Mesenchymal stem cell (in vitro differentiated cells and primary cell): Measurements from ENCODE around the gene CYP4F2.
"Not testable (repeated sequence)": the region's sequence is repeated elsewhere in the genome, so short reads cannot be mapped to it uniquely, and the experiment has no call there.

ENCODE experiments used
- DNase-seq: peaks from one replicate; pipeline ENCODE4 v3.0.0-alpha.2; 2013
- H2AFZ ChIP-seq: one replicate; pipeline ENCODE4 v1.6.1; 2013; ENCODE audit warnings: low read depth, mild to moderate bottlenecking, control low read depth, inconsistent platforms, low read length, moderate library complexity
- H2AK5ac ChIP-seq: 2 replicates; pipeline ENCODE4 v1.6.1; 2013; ENCODE audit warnings: low read length, moderate library complexity, mild to moderate bottlenecking, inconsistent platforms; ENCODE audit not compliant: severe bottlenecking
- H2BK120ac ChIP-seq: one replicate; pipeline ENCODE4 v1.6.1; 2013; ENCODE audit warnings: low read depth, mild to moderate bottlenecking, inconsistent platforms, low read length, moderate library complexity
- H2BK12ac ChIP-seq, 2 experiments: one replicate each; pipeline ENCODE4 v1.6.1; 2013; ENCODE audit warnings: inconsistent platforms in 2 of 2, low read length in 2 of 2, mild to moderate bottlenecking in 2 of 2, moderate library complexity in 2 of 2, control low read depth in 1 of 2
- H2BK15ac ChIP-seq: one replicate; pipeline ENCODE4 v1.6.1; 2013; ENCODE audit warnings: mild to moderate bottlenecking, low read depth, inconsistent platforms; ENCODE audit not compliant: poor library complexity, severe bottlenecking
- H2BK5ac ChIP-seq: 2 replicates; pipeline ENCODE4 v1.6.1; 2013; ENCODE audit warnings: low read depth, mild to moderate bottlenecking, low read length, control low read depth, inconsistent platforms; ENCODE audit not compliant: poor library complexity, severe bottlenecking
- H3K14ac ChIP-seq, 2 experiments: one replicate each; pipeline ENCODE4 v1.6.1; 2013; ENCODE audit warnings: inconsistent platforms in 2 of 2, low read length in 2 of 2, control low read depth in 1 of 2, mild to moderate bottlenecking in 1 of 2, moderate library complexity in 1 of 2
- H3K18ac ChIP-seq, 2 experiments: one replicate each; pipeline ENCODE4 v1.6.1; 2013; ENCODE audit warnings: inconsistent platforms in 2 of 2, low read length in 2 of 2, control low read depth in 1 of 2, low read depth in 1 of 2, mild to moderate bottlenecking in 1 of 2
- H3K23ac ChIP-seq, 2 experiments: one replicate each; pipeline ENCODE4 v1.6.1; 2013; ENCODE audit warnings: inconsistent platforms in 2 of 2, low read length in 2 of 2, mild to moderate bottlenecking in 2 of 2, moderate library complexity in 2 of 2, control low read depth in 1 of 2
- H3K27ac ChIP-seq: 2 replicates; pipeline ENCODE4 v1.5.1; 2013; ENCODE audit warnings: mild to moderate bottlenecking, moderate library complexity, low read length, control low read depth, inconsistent platforms; ENCODE audit not compliant: poor library complexity, severe bottlenecking
- H3K27me3 ChIP-seq, 2 experiments: 2 replicates each; pipeline versions ENCODE4 v1.6.1 to v1.7.0; 2013; ENCODE audit warnings: low read length in 2 of 2, mild to moderate bottlenecking in 2 of 2, moderate library complexity in 2 of 2, control low read depth in 1 of 2, inconsistent platforms in 1 of 2; ENCODE audit not compliant: control insufficient read depth in 1 of 2, insufficient read depth in 1 of 2
- H3K36me3 ChIP-seq, 2 experiments: 2 replicates each; pipeline versions ENCODE4 v1.6.1 to v1.7.0; 2013; ENCODE audit warnings: low read length in 2 of 2, control low read depth in 1 of 2, inconsistent platforms in 1 of 2, low read depth in 1 of 2, mild to moderate bottlenecking in 1 of 2; ENCODE audit not compliant: insufficient read depth in 2 of 2, control insufficient read depth in 1 of 2
- H3K4ac ChIP-seq, 2 experiments: one replicate each; pipeline ENCODE4 v1.6.1; 2013; ENCODE audit warnings: inconsistent platforms in 2 of 2, low read length in 2 of 2, mild to moderate bottlenecking in 2 of 2, moderate library complexity in 2 of 2, control low read depth in 1 of 2, low read depth in 1 of 2
- H3K4me1 ChIP-seq: 2 replicates; pipeline ENCODE4 v1.6.1; 2013; ENCODE audit warnings: low read depth, low read length, control low read depth; ENCODE audit not compliant: control insufficient read depth, insufficient read depth
- H3K4me2 ChIP-seq: 2 replicates; pipeline ENCODE4 v1.6.1; 2013; ENCODE audit warnings: low read length, mild to moderate bottlenecking, inconsistent platforms; ENCODE audit not compliant: poor library complexity, severe bottlenecking
- H3K4me3 ChIP-seq, 2 experiments: 2 replicates each; pipeline versions ENCODE4 v1.5.1 to v1.7.0; 2013; ENCODE audit warnings: low read length in 2 of 2, mild to moderate bottlenecking in 2 of 2, control low read depth in 1 of 2, low read depth in 1 of 2; ENCODE audit not compliant: insufficient read depth in 1 of 2
- H3K79me1 ChIP-seq: replicated peaks from 2 replicates; pipeline ENCODE4 v1.6.1; 2013; ENCODE audit warnings: mild to moderate bottlenecking, control low read depth, low read length, inconsistent platforms; ENCODE audit not compliant: poor library complexity, severe bottlenecking
- H3K9ac ChIP-seq: 2 replicates; pipeline ENCODE4 v1.7.0; 2013; ENCODE audit warnings: mild to moderate bottlenecking, low read length, moderate library complexity
- H3K9me3 ChIP-seq: 2 replicates; pipeline ENCODE4 v1.7.0; 2013; ENCODE audit warnings: mild to moderate bottlenecking, low read length; ENCODE audit not compliant: control insufficient read depth
- H4K8ac ChIP-seq: one replicate; pipeline ENCODE4 v1.6.1; 2013; ENCODE audit warnings: inconsistent platforms, mild to moderate bottlenecking, low read length, moderate library complexity
- H4K91ac ChIP-seq: one replicate; pipeline ENCODE4 v1.6.1; 2013; ENCODE audit warnings: mild to moderate bottlenecking, low read length, inconsistent platforms
- WGBS: methylation state at CpG from one replicate; pipeline ENCODE4 v1.1.7; 2013; ENCODE audit warnings: mixed read lengths; 5-methylcytosine and 5-hydroxymethylcytosine counted together

Gene CYP4F2

DNA sequence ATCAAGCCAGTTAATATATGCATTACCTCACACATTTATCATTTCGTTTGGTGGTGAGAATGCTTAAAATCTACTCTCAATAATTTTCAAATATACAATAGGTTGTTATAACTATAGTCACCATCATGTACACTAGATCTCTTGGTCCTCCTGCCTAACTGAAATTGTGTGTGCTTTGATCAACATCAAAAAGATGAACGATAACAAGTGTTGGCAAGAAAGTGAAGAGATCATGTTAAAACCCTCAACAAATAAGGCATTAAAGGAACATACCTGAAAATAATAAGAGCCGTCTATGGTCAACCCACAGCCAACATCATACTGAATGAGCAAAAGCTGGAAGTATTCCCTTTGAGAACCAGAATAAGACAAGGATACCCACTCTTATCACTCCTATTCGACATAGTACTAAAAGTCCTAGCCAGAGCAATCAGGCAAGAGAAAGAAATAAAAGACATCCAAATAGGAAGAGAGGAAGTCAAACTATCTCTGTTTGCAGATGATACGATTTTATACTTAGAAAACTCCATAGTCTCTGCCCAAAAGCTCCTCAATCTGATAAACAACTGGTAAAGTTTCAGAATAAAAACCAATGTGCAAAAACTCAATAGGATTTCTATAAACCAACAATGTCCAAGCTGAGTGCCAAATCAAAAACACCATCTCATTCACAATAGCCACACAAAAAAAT lies 54.5 kb downstream of the CYP4F2 start:
- Histone ChIP-seq H2AFZ (no peak overlapping the region), H3K9ac (no peak overlapping the region)
- WGBS: 61% methylated on average over 4 of the region's 5 CpGs

DNA sequence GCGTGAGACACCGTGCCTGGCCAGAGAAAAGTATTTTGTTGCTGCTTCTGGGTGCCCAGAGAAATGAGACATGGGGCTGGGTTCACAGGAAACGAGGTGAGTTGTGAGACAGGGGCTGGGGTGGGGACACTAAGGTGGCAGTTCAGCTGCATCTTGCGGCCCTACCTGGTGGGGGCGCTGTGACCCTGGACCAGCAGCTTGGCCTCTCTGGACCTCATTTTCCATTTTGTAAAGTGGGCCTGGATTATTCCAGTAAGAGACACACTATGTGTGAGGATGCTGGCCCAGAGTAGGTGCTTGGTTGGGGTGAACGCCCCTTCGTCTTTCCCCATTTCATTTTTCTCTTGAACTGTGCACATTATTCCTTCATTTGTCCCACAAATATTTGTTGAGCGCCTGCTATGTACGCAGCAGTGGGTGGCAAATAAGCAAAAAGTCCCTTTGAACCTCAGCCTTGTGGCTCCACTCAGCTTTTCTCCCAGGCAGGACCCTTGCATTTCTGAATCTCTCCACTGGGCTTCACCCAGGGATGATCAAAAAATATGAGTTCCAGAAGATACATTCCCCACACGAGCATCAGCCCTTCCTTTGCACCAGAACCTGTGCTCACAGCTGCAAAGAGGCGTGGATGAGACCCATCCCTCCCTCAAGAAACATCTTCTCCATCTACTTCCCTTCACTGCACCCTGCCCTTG lies 55.9 kb downstream of the CYP4F2 start:
- no peaks in the 10 kb centered on the region for H3K9me3 ChIP-seq
- H2AK5ac ChIP-seq: no peak overlapping the region
- 60% methylated on average over 11 of the region's 11 CpGs for WGBS
- H3K4me1 ChIP-seq: no peaks in the 10 kb centered on the region
- H2BK5ac ChIP-seq: no peak overlapping the region
- H3K9ac ChIP-seq: no peak overlapping the region
- H3K4ac ChIP-seq: no peak overlapping the region
- no peaks in the 10 kb centered on the region for H3K79me1 ChIP-seq
- H2BK15ac ChIP-seq: no peak overlapping the region
- no peak overlapping the region for H3K4me2 ChIP-seq
- no peak overlapping the region for H3K4me3 ChIP-seq
- no peak for DNase-seq
- H3K14ac ChIP-seq: no peak overlapping the region
- H2AFZ ChIP-seq: no peak overlapping the region
- no peak overlapping the region for H4K91ac ChIP-seq
- H3K27me3 ChIP-seq: peaks cover 0 to 12% of the 10 kb centered on the region in 2 experiments
- no peak overlapping the region for H4K8ac ChIP-seq
- no peak overlapping the region for H3K18ac ChIP-seq
- H3K23ac ChIP-seq: no peak overlapping the region
- no peak overlapping the region for H3K27ac ChIP-seq
- H3K36me3 ChIP-seq: no peaks in the 10 kb centered on the region
- H2BK12ac ChIP-seq: no peak overlapping the region
- no peak overlapping the region for H2BK120ac ChIP-seq

More for the DNA sequence above, 54.5 kb downstream of the CYP4F2 start:
- no peak overlapping the region for H2BK15ac ChIP-seq
- H3K9me3 ChIP-seq: no peaks in the 10 kb centered on the region
- no peak overlapping the region for H2BK120ac ChIP-seq
- no peaks in the 10 kb centered on the region for H3K36me3 ChIP-seq
- no peak overlapping the region for H3K18ac ChIP-seq
- no peak overlapping the region for H3K4me2 ChIP-seq
- no peak overlapping the region for H2AK5ac ChIP-seq
- H3K27ac ChIP-seq: no peak overlapping the region
- no peak overlapping the region for H3K4ac ChIP-seq
- no peaks in the 10 kb centered on the region for H3K4me1 ChIP-seq
- no peak overlapping the region for H3K4me3 ChIP-seq
- H2BK5ac ChIP-seq: no peak overlapping the region
- no peaks in the 10 kb centered on the region for H3K79me1 ChIP-seq
- H4K8ac ChIP-seq: no peak overlapping the region
- no peak for DNase-seq
- H3K14ac ChIP-seq: no peak overlapping the region
- H2BK12ac ChIP-seq: no peak overlapping the region
- no peak overlapping the region for H4K91ac ChIP-seq
- no peak overlapping the region for H3K23ac ChIP-seq
- peaks cover 0 to 12% of the 10 kb centered on the region in 2 experiments for H3K27me3 ChIP-seq

GRCh38 chr19:15840833-15841232 lies 57.0 kb downstream of the CYP4F2 start:
- H3K9ac ChIP-seq: no peak overlapping the region
- H3K36me3 ChIP-seq: no peaks in the 10 kb centered on the region
- WGBS: 33% methylated on average over 2 of the region's 2 CpGs
- H3K27me3 ChIP-seq: peaks cover 0 to 7% of the 10 kb centered on the region in 2 experiments
- no peak overlapping the region for H2BK12ac ChIP-seq
- no peak overlapping the region for H2AFZ ChIP-seq
- no peak overlapping the region for H3K4me2 ChIP-seq
- no peak overlapping the region for H2BK120ac ChIP-seq
- H2BK15ac ChIP-seq: no peak overlapping the region
- H2AK5ac ChIP-seq: no peak overlapping the region
- H3K27ac ChIP-seq: no peak overlapping the region
- no peak overlapping the region for H3K18ac ChIP-seq
- H3K4me1 ChIP-seq: no peaks in the 10 kb centered on the region
- no peaks in the 10 kb centered on the region for H3K79me1 ChIP-seq
- no peak for DNase-seq
- H4K91ac ChIP-seq: no peak overlapping the region
- H3K4ac ChIP-seq: no peak overlapping the region
- H3K14ac ChIP-seq: no peak overlapping the region
- H3K23ac ChIP-seq: no peak overlapping the region
- H3K9me3 ChIP-seq: no peaks in the 10 kb centered on the region
- H3K4me3 ChIP-seq: no peak overlapping the region
- H4K8ac ChIP-seq: no peak overlapping the region
- H2BK5ac ChIP-seq: no peak overlapping the region

GRCh38 chr19:15839888-15840287 lies 58.0 kb downstream of the CYP4F2 start:
- H3K23ac ChIP-seq, H2BK12ac ChIP-seq, H3K9me3 ChIP-seq, H3K18ac ChIP-seq, H2AK5ac ChIP-seq, H3K14ac ChIP-seq, H3K4me2 ChIP-seq, H2BK15ac ChIP-seq, H3K9ac ChIP-seq, H3K4me1 ChIP-seq, H3K27ac ChIP-seq, H2AFZ ChIP-seq, H2BK120ac ChIP-seq, DNase-seq, H4K8ac ChIP-seq, H2BK5ac ChIP-seq, H3K4me3 ChIP-seq, H3K4ac ChIP-seq, H3K79me1 ChIP-seq, H3K36me3 ChIP-seq, H4K91ac ChIP-seq, H3K27me3 ChIP-seq: not testable (repeated sequence)
- WGBS: 28% methylated on average over 3 of the region's 4 CpGs
